GM12874 (cell line): ENCODE measurements around the gene ELK3.

Experiments used
- TF ChIP-seq, protein P1 (sequence below): IDR thresholded peaks from 2 replicates; pipeline ENCODE4 v1.5.1; 2011; ENCODE audit warnings: low read depth, mild to moderate bottlenecking, control low read depth, low read length, moderate library complexity; ENCODE audit not compliant: insufficient read depth

ELK3 gene

DNA sequence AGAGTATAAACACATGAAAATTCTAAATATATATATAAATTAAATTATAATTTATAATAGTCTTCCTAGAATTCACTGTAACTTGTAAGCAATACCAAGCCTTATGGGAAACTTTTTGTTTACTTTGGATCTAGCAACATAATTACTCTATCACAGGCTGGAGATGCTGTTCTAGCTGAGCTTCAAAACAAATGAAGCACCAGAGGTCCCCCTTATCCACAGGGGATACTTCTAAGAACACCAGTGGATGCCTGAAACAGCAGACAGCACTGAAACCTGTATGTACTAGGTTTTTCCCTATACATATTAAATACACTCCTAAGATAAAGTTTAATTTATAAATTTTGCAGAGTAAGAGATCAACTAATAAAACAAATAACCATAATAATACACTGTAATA lies 109.5 kb downstream of the ELK3 start:
- TF ChIP-seq, protein P1, sequence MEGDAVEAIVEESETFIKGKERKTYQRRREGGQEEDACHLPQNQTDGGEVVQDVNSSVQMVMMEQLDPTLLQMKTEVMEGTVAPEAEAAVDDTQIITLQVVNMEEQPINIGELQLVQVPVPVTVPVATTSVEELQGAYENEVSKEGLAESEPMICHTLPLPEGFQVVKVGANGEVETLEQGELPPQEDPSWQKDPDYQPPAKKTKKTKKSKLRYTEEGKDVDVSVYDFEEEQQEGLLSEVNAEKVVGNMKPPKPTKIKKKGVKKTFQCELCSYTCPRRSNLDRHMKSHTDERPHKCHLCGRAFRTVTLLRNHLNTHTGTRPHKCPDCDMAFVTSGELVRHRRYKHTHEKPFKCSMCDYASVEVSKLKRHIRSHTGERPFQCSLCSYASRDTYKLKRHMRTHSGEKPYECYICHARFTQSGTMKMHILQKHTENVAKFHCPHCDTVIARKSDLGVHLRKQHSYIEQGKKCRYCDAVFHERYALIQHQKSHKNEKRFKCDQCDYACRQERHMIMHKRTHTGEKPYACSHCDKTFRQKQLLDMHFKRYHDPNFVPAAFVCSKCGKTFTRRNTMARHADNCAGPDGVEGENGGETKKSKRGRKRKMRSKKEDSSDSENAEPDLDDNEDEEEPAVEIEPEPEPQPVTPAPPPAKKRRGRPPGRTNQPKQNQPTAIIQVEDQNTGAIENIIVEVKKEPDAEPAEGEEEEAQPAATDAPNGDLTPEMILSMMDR = no peak

DNA sequence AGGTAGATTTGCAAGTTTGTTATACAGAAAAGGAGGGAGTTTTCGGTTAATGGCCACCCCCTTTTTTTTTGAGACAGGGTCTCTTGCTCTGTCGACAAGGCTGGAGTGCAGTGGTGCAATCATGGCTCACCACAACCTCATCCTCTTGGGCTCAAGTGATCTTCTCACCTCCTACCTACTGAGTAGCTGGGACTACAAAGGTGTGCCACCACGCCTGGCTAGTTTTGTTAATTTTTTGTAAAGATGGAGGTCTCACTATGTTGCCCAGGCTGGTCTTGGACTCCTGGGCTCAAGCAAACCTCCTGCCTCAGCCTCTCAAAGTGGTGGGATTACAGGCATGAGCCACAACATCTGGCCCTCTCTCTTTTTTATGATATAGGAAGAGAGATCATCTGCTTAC lies 111.5 kb downstream of the ELK3 start:
- TF ChIP-seq, protein P1 = no peak

- TF ChIP-seq, protein P1 = no peak
Measured at GRCh38 chr12:96308881-96309280, 114.7 kb downstream of the ELK3 start.

DNA sequence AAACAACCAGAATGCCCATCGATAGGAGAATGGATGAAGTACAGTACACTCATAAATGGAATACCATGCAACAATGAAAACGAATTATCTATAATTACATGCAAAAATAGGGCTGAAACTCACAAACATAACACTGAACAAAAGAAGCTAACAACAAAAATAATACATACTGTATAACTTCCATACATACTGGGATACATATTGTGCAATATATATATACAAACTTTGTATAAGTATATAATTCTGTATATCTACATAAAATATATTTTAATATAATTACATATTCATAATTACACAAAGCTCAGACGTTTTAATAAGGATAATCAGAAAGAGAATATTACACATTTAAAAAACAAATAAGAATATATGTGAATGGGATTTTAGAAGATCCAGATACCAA lies 115.9 kb downstream of the ELK3 start:
- TF ChIP-seq, protein P1 = no peak

DNA sequence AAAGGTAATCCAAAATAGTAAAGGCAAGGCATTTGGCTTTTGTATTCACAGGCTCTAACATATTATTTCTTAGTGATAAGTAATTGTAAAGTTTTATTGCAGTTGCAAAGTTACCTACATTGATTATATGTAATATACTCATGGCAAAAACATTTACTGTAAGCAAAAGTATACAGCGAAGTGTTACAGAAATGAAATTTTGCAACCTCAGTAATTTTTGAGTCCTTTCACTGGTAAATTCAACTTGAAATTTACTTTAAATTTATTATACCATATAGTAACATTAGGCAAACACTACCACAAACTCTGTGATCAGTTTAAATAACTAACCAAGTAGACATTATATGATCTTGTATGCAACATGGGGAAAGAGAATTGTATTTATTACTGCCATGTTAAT lies 117.0 kb downstream of the ELK3 start:
- TF ChIP-seq, protein P1 = no peak

DNA sequence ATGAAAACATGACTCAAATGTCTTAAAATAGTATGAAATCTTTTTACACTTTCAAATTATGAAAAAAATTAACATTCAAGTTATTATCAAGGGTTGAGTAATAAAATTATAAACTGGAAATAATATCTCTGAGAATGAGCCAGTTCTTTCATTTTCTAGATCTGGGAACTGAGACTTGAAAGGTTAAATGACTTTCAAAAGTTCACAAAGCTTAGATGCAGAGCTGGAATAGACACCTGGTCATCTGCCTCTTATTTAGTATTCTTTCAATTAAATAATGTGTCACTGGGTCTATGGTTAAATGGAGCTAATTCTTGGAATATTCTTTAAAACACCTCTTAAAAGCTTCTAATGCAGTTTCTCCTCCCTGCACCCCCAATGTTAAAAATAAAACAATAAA lies 119.4 kb downstream of the ELK3 start:
- TF ChIP-seq, protein P1 = no peak

GRCh38 chr12:96314723-96315122 lies 120.5 kb downstream of the ELK3 start:
- TF ChIP-seq, protein P1 = no peak
